Endometrium (tissue), 2 donors: ENCODE data around the gene MBD3.
"Not testable (repeated sequence)": the region's sequence is repeated elsewhere in the genome, so short reads cannot be mapped to it uniquely, and the experiment has no call there.

Experiments
- FAIRE-seq: peaks from 2 replicates; lab custom pipeline; 2012; peaks lifted over from hg19 to GRCh38; lab: Jason Lieb, UNC
- donor health status: control.
- donor health status: control.

The MBD3 gene

GRCh38 chr19:1538978-1539377 is 53.7 kb downstream of the MBD3 start:
- FAIRE-seq: no peak

GRCh38 chr19:1535699-1536098 is 57.0 kb downstream of the MBD3 start:
- not testable (repeated sequence) for FAIRE-seq

GRCh38 chr19:1534972-1535371 is 57.7 kb downstream of the MBD3 start:
- no peak for FAIRE-seq

- no peak for FAIRE-seq
Observed at GRCh38 chr19:1533510-1534150, 59.0 kb downstream of the MBD3 start.

GRCh38 chr19:1532003-1532402 is 60.7 kb downstream of the MBD3 start:
- FAIRE-seq: no peak

- no peak for FAIRE-seq
Observed at GRCh38 chr19:1531587-1531986, 61.1 kb downstream of the MBD3 start.

GRCh38 chr19:1530856-1531255 is 61.8 kb downstream of the MBD3 start:
- not testable (repeated sequence) for FAIRE-seq

GRCh38 chr19:1529430-1529816 is 63.2 kb downstream of the MBD3 start:
- no peak for FAIRE-seq

- FAIRE-seq: no peak
Observed at GRCh38 chr19:1528596-1529429, 63.9 kb downstream of the MBD3 start.

GRCh38 chr19:1527650-1528309 is 64.9 kb downstream of the MBD3 start:
- no peak for FAIRE-seq

- no peak for FAIRE-seq
Observed at GRCh38 chr19:1526979-1527649, 65.6 kb downstream of the MBD3 start.

GRCh38 chr19:1526066-1526778 is 66.4 kb downstream of the MBD3 start:
- FAIRE-seq: no peak

GRCh38 chr19:1525343-1525742 is 67.3 kb downstream of the MBD3 start:
- no peak for FAIRE-seq

- FAIRE-seq: no peak
Observed at GRCh38 chr19:1524972-1525325, 67.7 kb downstream of the MBD3 start.

- FAIRE-seq: no peak
Observed at GRCh38 chr19:1524287-1524971, 68.2 kb downstream of the MBD3 start.
